ENCODE results near the gene RELN. TPM values are rescaled to one million over a fixed set of nuclear protein-coding genes. Genes with fewer than 3 reads are reported as not detected.

The RELN gene
- total RNA-seq, 4 donors from 2014 or later: 1.0 to 3.5 (median 1.3) TPM

- H3K4me3 ChIP-seq (ENCODE audit: low read depth, poor library complexity, severe bottlenecking): no peak overlapping the region
- intact Hi-C loops (cut with DNase I; ENCODE audit: low total_unique reads): no loop called here
- TF ChIP-seq CTCF (IDR thresholded peaks at IDR 0.05) (no peak), POLR2A (IDR thresholded peaks at IDR 0.05) (no peak)
- WGBS, 2 donors: 76 to 80% methylated on average over 2 of the region's 2 CpGs
- DNase-seq (ENCODE audit: low spot score in 2 of 2): no peak
Observed at GRCh38 chr7:103771294-103771693, 218.2 kb downstream of the RELN start.

GRCh38 chr7:103766660-103767059 lies 222.8 kb downstream of the RELN start:
- intact Hi-C loops (cut with DNase I; ENCODE audit: low total_unique reads): no loop called here
- no peak overlapping the region for H3K4me3 ChIP-seq (ENCODE audit: low read depth, poor library complexity, severe bottlenecking)
- TF ChIP-seq POLR2A (IDR thresholded peaks at IDR 0.05): no peak
- TF ChIP-seq CTCF (IDR thresholded peaks at IDR 0.05): no peak
- 53 to 57% methylated on average over 5 of the region's 5 CpGs for WGBS, 2 donors
- no peak for DNase-seq (ENCODE audit: low spot score in 2 of 2)

GRCh38 chr7:103765901-103766300 lies 223.6 kb downstream of the RELN start:
- H3K4me3 ChIP-seq (ENCODE audit: low read depth, poor library complexity, severe bottlenecking): no peak overlapping the region
- TF ChIP-seq CTCF (IDR thresholded peaks at IDR 0.05) (no peak), POLR2A (IDR thresholded peaks at IDR 0.05) (no peak)
- intact Hi-C loops (cut with DNase I; ENCODE audit: low total_unique reads): no loop called here
- WGBS, 2 donors: 31 to 39% methylated on average over 3 of the region's 3 CpGs
- DNase-seq (ENCODE audit: low spot score in 2 of 2): no peak

- DNase-seq (ENCODE audit: low spot score in 2 of 2): no peak
- H3K4me3 ChIP-seq (ENCODE audit: low read depth, poor library complexity, severe bottlenecking): no peak overlapping the region
- intact Hi-C loops (cut with DNase I; ENCODE audit: low total_unique reads): no loop called here
- no peak for TF ChIP-seq POLR2A (IDR thresholded peaks at IDR 0.05)
- no peak for TF ChIP-seq CTCF (IDR thresholded peaks at IDR 0.05)
- WGBS, 2 donors: 86 to 87% methylated on average over 8 of the region's 8 CpGs
Observed at GRCh38 chr7:103764901-103765300, 224.6 kb downstream of the RELN start.

GRCh38 chr7:103762877-103763276 lies 226.6 kb downstream of the RELN start:
- no peak overlapping the region for H3K4me3 ChIP-seq (ENCODE audit: low read depth, poor library complexity, severe bottlenecking)
- WGBS, 2 donors: 26 to 28% methylated on average over 1 of the region's 1 CpG
- intact Hi-C loops (cut with DNase I; ENCODE audit: low total_unique reads): no loop called here
- TF ChIP-seq CTCF (IDR thresholded peaks at IDR 0.05) (no peak), POLR2A (IDR thresholded peaks at IDR 0.05) (no peak)
- DNase-seq (ENCODE audit: low spot score in 2 of 2): no peak

- no peak for TF ChIP-seq CTCF (IDR thresholded peaks at IDR 0.05)
- no peak for TF ChIP-seq POLR2A (IDR thresholded peaks at IDR 0.05)
- DNase-seq (ENCODE audit: low spot score in 2 of 2): no peak
- 63 to 67% methylated on average over 3 of the region's 3 CpGs for WGBS, 2 donors
- no peak overlapping the region for H3K4me3 ChIP-seq (ENCODE audit: low read depth, poor library complexity, severe bottlenecking)
- intact Hi-C loops (cut with DNase I; ENCODE audit: low total_unique reads): no loop called here
Observed at GRCh38 chr7:103762065-103762760, 227.2 kb downstream of the RELN start.

Data from lower leg skin (tissue), 4 donors.